GM23338 (cell line): ENCODE measurements around the gene CDKN1C. TPM values are rescaled to one million over a fixed set of nuclear protein-coding genes. Genes with fewer than 3 reads are reported as not detected.

ENCODE experiments used
- ATAC-seq: fragments of 200-7000 bp; cut with Tn5 transposase; 3 replicates; pipeline ENCODE4 v1.9.1; 2020
- DNase-seq: peaks from one replicate; pipeline ENCODE4 v3.0.0-alpha.2; 2015; ENCODE audit warnings: low spot score
- H2AFZ ChIP-seq: fragments of 200-600 bp; sonication (generic); 2 replicates; pipeline ENCODE4 v1.8.0; 2016; ENCODE audit warnings: antibody characterized with exemption, mild to moderate bottlenecking, moderate library complexity
- H3F3A ChIP-seq: fragments of 200-600 bp; sonication (generic); replicated peaks from 2 replicates; pipeline ENCODE4 v1.8.0; 2017; ENCODE audit warnings: antibody characterized with exemption, mixed run types, low read depth
- H3K27ac ChIP-seq: fragments of 200-600 bp; sonication (generic); 2 replicates; pipeline ENCODE4 v1.6.1; 2016; ENCODE audit warnings: low read depth
- H3K27me3 ChIP-seq: fragments of 200-600 bp; sonication (generic); 2 replicates; pipeline ENCODE4 v1.8.0; 2016; ENCODE audit warnings: mild to moderate bottlenecking, mixed run types, moderate library complexity; ENCODE audit not compliant: insufficient read depth
- H3K36me3 ChIP-seq: fragments of 200-600 bp; sonication (generic); 2 replicates; pipeline ENCODE4 v1.8.0; 2016; ENCODE audit warnings: mild to moderate bottlenecking; ENCODE audit not compliant: insufficient read depth
- H3K4me1 ChIP-seq: fragments of 200-600 bp; sonication (generic); 2 replicates; pipeline ENCODE4 v1.8.0; 2016; ENCODE audit warnings: mild to moderate bottlenecking, moderate library complexity; ENCODE audit not compliant: insufficient read depth
- H3K4me2 ChIP-seq: fragments of 200-600 bp; sonication (generic); 2 replicates; pipeline ENCODE4 v1.7.1; 2017; ENCODE audit warnings: mixed run types
- H3K4me3 ChIP-seq: fragments of 200-600 bp; sonication (generic); 2 replicates; pipeline ENCODE4 v1.6.1; 2016; ENCODE audit warnings: mixed run types
- H3K79me2 ChIP-seq: fragments of 200-600 bp; sonication (generic); replicated peaks from 2 replicates; pipeline ENCODE4 v1.8.0; 2017; ENCODE audit warnings: mild to moderate bottlenecking; ENCODE audit not compliant: insufficient read depth
- H3K9me2 ChIP-seq: fragments of 200-600 bp; sonication (generic); 2 replicates; pipeline ENCODE4 v1.8.0; 2017; ENCODE audit not compliant: insufficient read depth
- H4K20me1 ChIP-seq: fragments of 200-600 bp; sonication (generic); replicated peaks from 2 replicates; pipeline ENCODE4 v1.8.0; 2017; ENCODE audit warnings: mild to moderate bottlenecking; ENCODE audit not compliant: insufficient read depth
- H3K27ac Mint-ChIP-seq: 2 replicates; pipeline ENCODE4 v1.8.0; 2020; ENCODE audit warnings: inconsistent platforms, mild to moderate bottlenecking, moderate library complexity, mixed read lengths
- H3K27me3 Mint-ChIP-seq: 3 replicates; pipeline ENCODE4 v1.8.0; 2022; ENCODE audit warnings: low read depth, mild to moderate bottlenecking, moderate library complexity, mixed read lengths, inconsistent platforms; ENCODE audit not compliant: insufficient read depth, poor library complexity
- H3K36me3 Mint-ChIP-seq: 3 replicates; pipeline ENCODE4 v1.8.0; 2021; ENCODE audit warnings: low read depth, mild to moderate bottlenecking, inconsistent platforms, moderate library complexity, mixed read lengths
- H3K4me1 Mint-ChIP-seq: 3 replicates; pipeline ENCODE4 v1.8.0; 2020; ENCODE audit warnings: mild to moderate bottlenecking, inconsistent platforms, mixed read lengths
- H3K4me3 Mint-ChIP-seq: 3 replicates; pipeline ENCODE4 v1.8.0; 2021; ENCODE audit warnings: moderate library complexity, mild to moderate bottlenecking, inconsistent platforms, mixed read lengths
- H3K9me3 Mint-ChIP-seq: 3 replicates; pipeline ENCODE4 v1.8.0; 2020; ENCODE audit warnings: moderate library complexity, mild to moderate bottlenecking, inconsistent platforms, mixed read lengths
- CREB1 ChIP-seq: fragments of 250-450 bp; sonication (Bioruptor Pico); IDR thresholded peaks from 2 replicates; pipeline ENCODE4 v1.5.0; 2020; ENCODE audit warnings: low read depth, mild to moderate bottlenecking, moderate library complexity
- EZH2 ChIP-seq: fragments of 200-600 bp; sonication (generic); IDR thresholded peaks from one replicate; pipeline ENCODE4 v1.8.0; 2017; ENCODE audit warnings: antibody characterized with exemption, mild to moderate bottlenecking, low read depth; ENCODE audit not compliant: unreplicated experiment
- EZH2phosphoT487 ChIP-seq: fragments of 200-600 bp; sonication (generic); IDR thresholded peaks from one replicate; pipeline ENCODE4 v1.8.1; 2018; ENCODE audit warnings: antibody characterized with exemption; ENCODE audit not compliant: unreplicated experiment
- JUNB ChIP-seq: IDR thresholded peaks from one replicate; pipeline ENCODE4 v1.6.1; 2016; ENCODE audit warnings: antibody characterized with exemption; ENCODE audit not compliant: unreplicated experiment
- NANOG ChIP-seq: IDR thresholded peaks from 2 replicates; pipeline ENCODE4 v1.6.1; 2016; ENCODE audit warnings: antibody characterized with exemption, borderline replicate concordance
- POLR2AphosphoS5 ChIP-seq: IDR thresholded peaks from 2 replicates; pipeline ENCODE4 v1.6.1; 2016; ENCODE audit warnings: antibody characterized with exemption, low read depth
- STAT1 ChIP-seq: IDR thresholded peaks from one replicate; pipeline ENCODE4 v1.6.1; 2016; ENCODE audit warnings: antibody characterized with exemption; ENCODE audit not compliant: unreplicated experiment
- ZNF114 ChIP-seq: fragments of 250-450 bp; sonication (Bioruptor Pico); IDR thresholded peaks from 2 replicates; pipeline ENCODE4 v1.5.0; 2020; ENCODE audit warnings: mild to moderate bottlenecking, moderate library complexity
- ZNF331 ChIP-seq: fragments of 250-450 bp; sonication (Bioruptor Pico); IDR thresholded peaks from 2 replicates; pipeline ENCODE4 v1.5.0; 2020; ENCODE audit warnings: low read depth, mild to moderate bottlenecking, moderate library complexity
- polyA plus RNA-seq: library from polyadenylated mRNA; unstranded; fragments of >200 nt; fragmentation: Nextera tagmentation; extraction: Ambion mirVana; gene quantifications from 2 replicates; pipeline ENCODE4 v1.2.1, GENCODE V29; 2016
- total RNA-seq: library from RNA; depleted of rRNA; stranded (reverse); fragments of >200 nt; shearing (Covaris generic); gene quantifications from 2 replicates; pipeline ENCODE4 v1.2.3, GENCODE V29; 2014
- TF ChIP-seq, protein P1 (sequence below): IDR thresholded peaks from 2 replicates; pipeline ENCODE4 v1.6.1; 2016; ENCODE audit warnings: antibody characterized with exemption
- TF ChIP-seq, protein P2 (sequence below): IDR thresholded peaks from one replicate; pipeline ENCODE4 v1.6.1; 2018; ENCODE audit warnings: antibody characterized with exemption; ENCODE audit not compliant: unreplicated experiment
- TF ChIP-seq, protein P3 (sequence below), 2 experiments: fragments of 200-600 bp in 1 of 2; sonication (generic) in 1 of 2; conservative IDR thresholded peaks; 2 replicates each; pipeline versions ENCODE4 v1.5.1 to v1.6.1; 2016 to 2017; ENCODE audit warnings: antibody characterized with exemption in 2 of 2, low read depth in 2 of 2, mild to moderate bottlenecking in 2 of 2, moderate library complexity in 1 of 2
- TF ChIP-seq, protein P4 (sequence below): fragments of 250-450 bp; sonication (Bioruptor Pico); IDR thresholded peaks from 2 replicates; pipeline ENCODE4 v1.5.0; 2020; ENCODE audit warnings: mild to moderate bottlenecking, moderate library complexity

The CDKN1C gene
- total and polyA plus RNA-seq, 2 experiments from 2014 or later, result 19.3 to 23.5 TPM

DNA sequence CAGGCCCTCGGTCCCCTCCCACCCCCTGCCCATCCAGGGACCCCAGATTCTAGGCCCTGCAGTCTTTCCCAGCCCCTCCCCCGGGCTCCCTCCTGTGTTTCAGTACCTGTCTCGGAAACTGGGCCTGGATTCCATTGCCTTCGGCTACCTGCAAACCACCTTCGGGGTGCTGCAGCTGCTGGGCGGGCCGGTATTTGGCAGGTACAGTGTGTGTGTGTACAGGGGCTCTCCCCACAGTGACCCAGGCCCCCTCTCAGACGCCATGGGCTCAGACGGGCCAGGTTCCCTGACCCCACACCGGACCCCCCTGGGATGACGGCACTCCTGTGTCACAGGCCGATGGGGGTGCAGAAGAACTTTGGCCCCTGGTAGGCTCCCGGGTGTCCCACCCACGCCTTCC, 22.6 kb upstream of the CDKN1C start:
- DNase-seq (no peak), ATAC-seq (no peak)
- no peaks in the 10 kb centered on the region for H3K9me2 ChIP-seq
- H3K36me3 ChIP-seq, result no peaks in the 10 kb centered on the region
- H2AFZ ChIP-seq, result no peak overlapping the region
- H3K4me2 ChIP-seq, result no peak overlapping the region
- TF ChIP-seq, protein P1, sequence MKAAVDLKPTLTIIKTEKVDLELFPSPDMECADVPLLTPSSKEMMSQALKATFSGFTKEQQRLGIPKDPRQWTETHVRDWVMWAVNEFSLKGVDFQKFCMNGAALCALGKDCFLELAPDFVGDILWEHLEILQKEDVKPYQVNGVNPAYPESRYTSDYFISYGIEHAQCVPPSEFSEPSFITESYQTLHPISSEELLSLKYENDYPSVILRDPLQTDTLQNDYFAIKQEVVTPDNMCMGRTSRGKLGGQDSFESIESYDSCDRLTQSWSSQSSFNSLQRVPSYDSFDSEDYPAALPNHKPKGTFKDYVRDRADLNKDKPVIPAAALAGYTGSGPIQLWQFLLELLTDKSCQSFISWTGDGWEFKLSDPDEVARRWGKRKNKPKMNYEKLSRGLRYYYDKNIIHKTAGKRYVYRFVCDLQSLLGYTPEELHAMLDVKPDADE, result no peak
- TF ChIP-seq ZNF331, result no peak
- no peak for TF ChIP-seq STAT1
- TF ChIP-seq EZH2, result no peak
- no peak for TF ChIP-seq NANOG
- no peak for TF ChIP-seq EZH2phosphoT487
- TF ChIP-seq, protein P2, sequence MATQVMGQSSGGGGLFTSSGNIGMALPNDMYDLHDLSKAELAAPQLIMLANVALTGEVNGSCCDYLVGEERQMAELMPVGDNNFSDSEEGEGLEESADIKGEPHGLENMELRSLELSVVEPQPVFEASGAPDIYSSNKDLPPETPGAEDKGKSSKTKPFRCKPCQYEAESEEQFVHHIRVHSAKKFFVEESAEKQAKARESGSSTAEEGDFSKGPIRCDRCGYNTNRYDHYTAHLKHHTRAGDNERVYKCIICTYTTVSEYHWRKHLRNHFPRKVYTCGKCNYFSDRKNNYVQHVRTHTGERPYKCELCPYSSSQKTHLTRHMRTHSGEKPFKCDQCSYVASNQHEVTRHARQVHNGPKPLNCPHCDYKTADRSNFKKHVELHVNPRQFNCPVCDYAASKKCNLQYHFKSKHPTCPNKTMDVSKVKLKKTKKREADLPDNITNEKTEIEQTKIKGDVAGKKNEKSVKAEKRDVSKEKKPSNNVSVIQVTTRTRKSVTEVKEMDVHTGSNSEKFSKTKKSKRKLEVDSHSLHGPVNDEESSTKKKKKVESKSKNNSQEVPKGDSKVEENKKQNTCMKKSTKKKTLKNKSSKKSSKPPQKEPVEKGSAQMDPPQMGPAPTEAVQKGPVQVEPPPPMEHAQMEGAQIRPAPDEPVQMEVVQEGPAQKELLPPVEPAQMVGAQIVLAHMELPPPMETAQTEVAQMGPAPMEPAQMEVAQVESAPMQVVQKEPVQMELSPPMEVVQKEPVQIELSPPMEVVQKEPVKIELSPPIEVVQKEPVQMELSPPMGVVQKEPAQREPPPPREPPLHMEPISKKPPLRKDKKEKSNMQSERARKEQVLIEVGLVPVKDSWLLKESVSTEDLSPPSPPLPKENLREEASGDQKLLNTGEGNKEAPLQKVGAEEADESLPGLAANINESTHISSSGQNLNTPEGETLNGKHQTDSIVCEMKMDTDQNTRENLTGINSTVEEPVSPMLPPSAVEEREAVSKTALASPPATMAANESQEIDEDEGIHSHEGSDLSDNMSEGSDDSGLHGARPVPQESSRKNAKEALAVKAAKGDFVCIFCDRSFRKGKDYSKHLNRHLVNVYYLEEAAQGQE, result no peak
- TF ChIP-seq, protein P3, sequence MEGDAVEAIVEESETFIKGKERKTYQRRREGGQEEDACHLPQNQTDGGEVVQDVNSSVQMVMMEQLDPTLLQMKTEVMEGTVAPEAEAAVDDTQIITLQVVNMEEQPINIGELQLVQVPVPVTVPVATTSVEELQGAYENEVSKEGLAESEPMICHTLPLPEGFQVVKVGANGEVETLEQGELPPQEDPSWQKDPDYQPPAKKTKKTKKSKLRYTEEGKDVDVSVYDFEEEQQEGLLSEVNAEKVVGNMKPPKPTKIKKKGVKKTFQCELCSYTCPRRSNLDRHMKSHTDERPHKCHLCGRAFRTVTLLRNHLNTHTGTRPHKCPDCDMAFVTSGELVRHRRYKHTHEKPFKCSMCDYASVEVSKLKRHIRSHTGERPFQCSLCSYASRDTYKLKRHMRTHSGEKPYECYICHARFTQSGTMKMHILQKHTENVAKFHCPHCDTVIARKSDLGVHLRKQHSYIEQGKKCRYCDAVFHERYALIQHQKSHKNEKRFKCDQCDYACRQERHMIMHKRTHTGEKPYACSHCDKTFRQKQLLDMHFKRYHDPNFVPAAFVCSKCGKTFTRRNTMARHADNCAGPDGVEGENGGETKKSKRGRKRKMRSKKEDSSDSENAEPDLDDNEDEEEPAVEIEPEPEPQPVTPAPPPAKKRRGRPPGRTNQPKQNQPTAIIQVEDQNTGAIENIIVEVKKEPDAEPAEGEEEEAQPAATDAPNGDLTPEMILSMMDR (conservative IDR thresholded peaks at IDR 0.05; ENCODE audit: low read depth in 2 of 2), result no peak
- no peak for TF ChIP-seq JUNB
- TF ChIP-seq ZNF114 (CRISPR knock-in tag), result no peak
- no peak for TF ChIP-seq CREB1 (CRISPR knock-in tag)
- TF ChIP-seq, protein P4, sequence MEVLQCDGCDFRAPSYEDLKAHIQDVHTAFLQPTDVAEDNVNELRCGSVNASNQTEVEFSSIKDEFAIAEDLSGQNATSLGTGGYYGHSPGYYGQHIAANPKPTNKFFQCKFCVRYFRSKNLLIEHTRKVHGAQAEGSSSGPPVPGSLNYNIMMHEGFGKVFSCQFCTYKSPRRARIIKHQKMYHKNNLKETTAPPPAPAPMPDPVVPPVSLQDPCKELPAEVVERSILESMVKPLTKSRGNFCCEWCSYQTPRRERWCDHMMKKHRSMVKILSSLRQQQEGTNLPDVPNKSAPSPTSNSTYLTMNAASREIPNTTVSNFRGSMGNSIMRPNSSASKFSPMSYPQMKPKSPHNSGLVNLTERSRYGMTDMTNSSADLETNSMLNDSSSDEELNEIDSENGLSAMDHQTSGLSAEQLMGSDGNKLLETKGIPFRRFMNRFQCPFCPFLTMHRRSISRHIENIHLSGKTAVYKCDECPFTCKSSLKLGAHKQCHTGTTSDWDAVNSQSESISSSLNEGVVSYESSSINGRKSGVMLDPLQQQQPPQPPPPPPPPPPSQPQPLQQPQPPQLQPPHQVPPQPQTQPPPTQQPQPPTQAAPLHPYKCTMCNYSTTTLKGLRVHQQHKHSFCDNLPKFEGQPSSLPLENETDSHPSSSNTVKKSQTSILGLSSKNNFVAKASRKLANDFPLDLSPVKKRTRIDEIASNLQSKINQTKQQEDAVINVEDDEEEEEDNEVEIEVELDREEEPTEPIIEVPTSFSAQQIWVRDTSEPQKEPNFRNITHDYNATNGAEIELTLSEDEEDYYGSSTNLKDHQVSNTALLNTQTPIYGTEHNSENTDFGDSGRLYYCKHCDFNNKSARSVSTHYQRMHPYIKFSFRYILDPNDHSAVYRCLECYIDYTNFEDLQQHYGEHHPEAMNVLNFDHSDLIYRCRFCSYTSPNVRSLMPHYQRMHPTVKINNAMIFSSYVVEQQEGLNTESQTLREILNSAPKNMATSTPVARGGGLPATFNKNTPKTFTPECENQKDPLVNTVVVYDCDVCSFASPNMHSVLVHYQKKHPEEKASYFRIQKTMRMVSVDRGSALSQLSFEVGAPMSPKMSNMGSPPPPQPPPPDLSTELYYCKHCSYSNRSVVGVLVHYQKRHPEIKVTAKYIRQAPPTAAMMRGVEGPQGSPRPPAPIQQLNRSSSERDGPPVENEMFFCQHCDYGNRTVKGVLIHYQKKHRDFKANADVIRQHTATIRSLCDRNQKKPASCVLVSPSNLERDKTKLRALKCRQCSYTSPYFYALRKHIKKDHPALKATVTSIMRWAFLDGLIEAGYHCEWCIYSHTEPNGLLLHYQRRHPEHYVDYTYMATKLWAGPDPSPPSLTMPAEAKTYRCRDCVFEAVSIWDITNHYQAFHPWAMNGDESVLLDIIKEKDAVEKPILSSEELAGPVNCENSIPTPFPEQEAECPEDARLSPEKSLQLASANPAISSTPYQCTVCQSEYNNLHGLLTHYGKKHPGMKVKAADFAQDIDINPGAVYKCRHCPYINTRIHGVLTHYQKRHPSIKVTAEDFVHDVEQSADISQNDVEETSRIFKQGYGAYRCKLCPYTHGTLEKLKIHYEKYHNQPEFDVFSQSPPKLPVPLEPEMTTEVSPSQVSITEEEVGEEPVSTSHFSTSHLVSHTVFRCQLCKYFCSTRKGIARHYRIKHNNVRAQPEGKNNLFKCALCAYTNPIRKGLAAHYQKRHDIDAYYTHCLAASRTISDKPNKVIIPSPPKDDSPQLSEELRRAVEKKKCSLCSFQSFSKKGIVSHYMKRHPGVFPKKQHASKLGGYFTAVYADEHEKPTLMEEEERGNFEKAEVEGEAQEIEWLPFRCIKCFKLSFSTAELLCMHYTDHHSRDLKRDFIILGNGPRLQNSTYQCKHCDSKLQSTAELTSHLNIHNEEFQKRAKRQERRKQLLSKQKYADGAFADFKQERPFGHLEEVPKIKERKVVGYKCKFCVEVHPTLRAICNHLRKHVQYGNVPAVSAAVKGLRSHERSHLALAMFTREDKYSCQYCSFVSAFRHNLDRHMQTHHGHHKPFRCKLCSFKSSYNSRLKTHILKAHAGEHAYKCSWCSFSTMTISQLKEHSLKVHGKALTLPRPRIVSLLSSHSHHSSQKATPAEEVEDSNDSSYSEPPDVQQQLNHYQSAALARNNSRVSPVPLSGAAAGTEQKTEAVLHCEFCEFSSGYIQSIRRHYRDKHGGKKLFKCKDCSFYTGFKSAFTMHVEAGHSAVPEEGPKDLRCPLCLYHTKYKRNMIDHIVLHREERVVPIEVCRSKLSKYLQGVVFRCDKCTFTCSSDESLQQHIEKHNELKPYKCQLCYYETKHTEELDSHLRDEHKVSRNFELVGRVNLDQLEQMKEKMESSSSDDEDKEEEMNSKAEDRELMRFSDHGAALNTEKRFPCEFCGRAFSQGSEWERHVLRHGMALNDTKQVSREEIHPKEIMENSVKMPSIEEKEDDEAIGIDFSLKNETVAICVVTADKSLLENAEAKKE, result no peak
- no peak for TF ChIP-seq POLR2AphosphoS5
- 0 out of 2 replicates have a peak, but pooled peaks cover 3% of the 10 kb centered on the region for H3F3A ChIP-seq
- H3K27ac ChIP-seq, result no peak overlapping the region
- H3K4me1 ChIP-seq, result no peaks in the 10 kb centered on the region; the same call in 1 of the 2 replicates
- no peaks in the 10 kb centered on the region for H3K79me2 ChIP-seq
- H3K4me3 Mint-ChIP-seq, result no peak overlapping the region
- H3K27me3 ChIP-seq, result no peaks in the 10 kb centered on the region
- no peak overlapping the region for H3K4me3 ChIP-seq
- no peak overlapping the region for H3K27ac Mint-ChIP-seq
- H3K9me3 Mint-ChIP-seq, result peaks cover 14% of the 10 kb centered on the region; the same call in 2 of the 3 replicates
- H4K20me1 ChIP-seq, result no peaks in the 10 kb centered on the region
- H3K4me1 Mint-ChIP-seq, result peaks cover 15% of the 10 kb centered on the region
- H3K36me3 Mint-ChIP-seq, result peaks cover 16% of the 10 kb centered on the region
- H3K27me3 Mint-ChIP-seq, result peaks cover 15% of the 10 kb centered on the region
